A673 (cell line): ENCODE measurements around the gene MLIP.

ENCODE experiments used
- EZH2 ChIP-seq: fragments of 200-600 bp; sonication (generic); IDR thresholded peaks from 2 replicates; pipeline ENCODE4 v1.6.1; 2017; ENCODE audit warnings: borderline replicate concordance, low read depth, mild to moderate bottlenecking, mixed read lengths, antibody characterized with exemption, low read length; ENCODE audit not compliant: poor library complexity, severe bottlenecking
- TF ChIP-seq, protein P1 (sequence below): fragments of 300-800, 200-600 bp; sonication (generic); conservative IDR thresholded peaks from 2 replicates; pipeline ENCODE4 v1.5.1; 2017; ENCODE audit warnings: low read depth, mild to moderate bottlenecking, antibody characterized with exemption, low read length, moderate library complexity, mixed read lengths

DNA sequence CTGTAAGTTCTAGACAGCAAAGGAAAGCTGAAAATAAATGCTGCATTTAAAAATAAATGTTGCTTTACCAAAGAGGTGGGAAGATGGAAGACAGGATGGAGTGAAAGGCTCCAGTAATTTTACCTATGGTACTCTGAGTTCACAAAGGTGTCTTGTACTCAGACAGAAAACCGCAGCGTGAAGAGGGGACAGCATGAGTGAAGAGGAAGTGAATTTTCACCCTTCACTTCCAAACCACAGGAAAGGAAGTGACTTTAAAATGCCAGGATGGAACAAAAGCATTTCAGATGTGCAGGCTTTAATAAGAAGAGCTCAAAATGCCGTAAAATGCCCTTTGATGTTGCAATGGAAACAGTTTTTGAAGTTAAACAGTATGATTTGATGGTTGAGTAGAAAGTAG lies 105.8 kb downstream of the MLIP start:
- TF ChIP-seq, protein P1, sequence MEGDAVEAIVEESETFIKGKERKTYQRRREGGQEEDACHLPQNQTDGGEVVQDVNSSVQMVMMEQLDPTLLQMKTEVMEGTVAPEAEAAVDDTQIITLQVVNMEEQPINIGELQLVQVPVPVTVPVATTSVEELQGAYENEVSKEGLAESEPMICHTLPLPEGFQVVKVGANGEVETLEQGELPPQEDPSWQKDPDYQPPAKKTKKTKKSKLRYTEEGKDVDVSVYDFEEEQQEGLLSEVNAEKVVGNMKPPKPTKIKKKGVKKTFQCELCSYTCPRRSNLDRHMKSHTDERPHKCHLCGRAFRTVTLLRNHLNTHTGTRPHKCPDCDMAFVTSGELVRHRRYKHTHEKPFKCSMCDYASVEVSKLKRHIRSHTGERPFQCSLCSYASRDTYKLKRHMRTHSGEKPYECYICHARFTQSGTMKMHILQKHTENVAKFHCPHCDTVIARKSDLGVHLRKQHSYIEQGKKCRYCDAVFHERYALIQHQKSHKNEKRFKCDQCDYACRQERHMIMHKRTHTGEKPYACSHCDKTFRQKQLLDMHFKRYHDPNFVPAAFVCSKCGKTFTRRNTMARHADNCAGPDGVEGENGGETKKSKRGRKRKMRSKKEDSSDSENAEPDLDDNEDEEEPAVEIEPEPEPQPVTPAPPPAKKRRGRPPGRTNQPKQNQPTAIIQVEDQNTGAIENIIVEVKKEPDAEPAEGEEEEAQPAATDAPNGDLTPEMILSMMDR, result no peak
- no peak for TF ChIP-seq EZH2
